Measurements from ENCODE around the gene UBE3B.

The UBE3B gene

GRCh38 chr12:109489016-109489954 is 11.9 kb downstream of the UBE3B start:
- Histone ChIP-seq H2AFZ (ENCODE audit: low read length) (no peak overlapping the region), H3K9me2 (replicated peaks; ENCODE audit: low read depth, low read length) (no peaks in the 10 kb centered on the region), H4K20me1 (ENCODE audit: insufficient read depth, low read length, poor library complexity, severe bottlenecking) (no peaks in the 10 kb centered on the region), H3K4me3 (ENCODE audit: low read length, poor library complexity, severe bottlenecking) (no peak overlapping the region), H3K27me3 (ENCODE audit: insufficient read depth, low read length, poor library complexity, severe bottlenecking) (no peaks in the 10 kb centered on the region), H3K4me2 (ENCODE audit: low read depth, low read length, poor library complexity, severe bottlenecking) (no peak overlapping the region), H3K9ac (ENCODE audit: low read depth, low read length, poor library complexity, severe bottlenecking) (no peak overlapping the region), H3K4me1 (ENCODE audit: insufficient read depth, low read length, poor library complexity, severe bottlenecking) (no peaks in the 10 kb centered on the region), H3F3A (ENCODE audit: low read depth) (no peaks in the 10 kb centered on the region), H3K9me3 (ENCODE audit: insufficient read depth, low read depth, low read length) (no peaks in the 10 kb centered on the region), H3K79me2 (ENCODE audit: insufficient read depth, low read length) (no peaks in the 10 kb centered on the region), H3K36me3 (ENCODE audit: insufficient read depth, low read length) (peaks cover 44% of the 10 kb centered on the region; the same call in 1 of the 2 replicates)
- no peak for TF ChIP-seq CTCF (conservative IDR thresholded peaks at IDR 0.05; ENCODE audit: low read length)
- no peak for TF ChIP-seq EZH2phosphoT487 (IDR thresholded peaks at IDR 0.05; ENCODE audit: borderline replicate concordance)

GRCh38 chr12:109489955-109490565 is 12.6 kb downstream of the UBE3B start:
- Histone ChIP-seq H4K20me1 (ENCODE audit: insufficient read depth, low read length, poor library complexity, severe bottlenecking) (no peaks in the 10 kb centered on the region), H3K4me1 (ENCODE audit: insufficient read depth, low read length, poor library complexity, severe bottlenecking) (no peaks in the 10 kb centered on the region), H3K36me3 (ENCODE audit: insufficient read depth, low read length) (peaks cover 44% of the 10 kb centered on the region; the same call in 1 of the 2 replicates), H3K27me3 (ENCODE audit: insufficient read depth, low read length, poor library complexity, severe bottlenecking) (no peaks in the 10 kb centered on the region), H3K4me2 (ENCODE audit: low read depth, low read length, poor library complexity, severe bottlenecking) (no peak overlapping the region), H3K9ac (ENCODE audit: low read depth, low read length, poor library complexity, severe bottlenecking) (no peak overlapping the region), H3K9me2 (replicated peaks; ENCODE audit: low read depth, low read length) (no peaks in the 10 kb centered on the region), H3K79me2 (ENCODE audit: insufficient read depth, low read length) (no peaks in the 10 kb centered on the region), H3K9me3 (ENCODE audit: insufficient read depth, low read depth, low read length) (no peaks in the 10 kb centered on the region), H3F3A (ENCODE audit: low read depth) (no peaks in the 10 kb centered on the region), H2AFZ (ENCODE audit: low read length) (no peak overlapping the region), H3K4me3 (ENCODE audit: low read length, poor library complexity, severe bottlenecking) (no peak overlapping the region)
- TF ChIP-seq EZH2phosphoT487 (IDR thresholded peaks at IDR 0.05; ENCODE audit: borderline replicate concordance) (no peak), CTCF (conservative IDR thresholded peaks at IDR 0.05; ENCODE audit: low read length) (no peak)

GRCh38 chr12:109491671-109492070 is 14.2 kb downstream of the UBE3B start:
- Histone ChIP-seq H3K79me2 (ENCODE audit: insufficient read depth, low read length) (no peaks in the 10 kb centered on the region), H2AFZ (ENCODE audit: low read length) (no peak overlapping the region), H3K36me3 (ENCODE audit: insufficient read depth, low read length) (peaks cover 31% of the 10 kb centered on the region; the same call in 1 of the 2 replicates), H3K27me3 (ENCODE audit: insufficient read depth, low read length, poor library complexity, severe bottlenecking) (no peaks in the 10 kb centered on the region), H4K20me1 (ENCODE audit: insufficient read depth, low read length, poor library complexity, severe bottlenecking) (no peaks in the 10 kb centered on the region), H3K9ac (ENCODE audit: low read depth, low read length, poor library complexity, severe bottlenecking) (no peak overlapping the region), H3K4me1 (ENCODE audit: insufficient read depth, low read length, poor library complexity, severe bottlenecking) (no peaks in the 10 kb centered on the region), H3K4me3 (ENCODE audit: low read length, poor library complexity, severe bottlenecking) (no peak overlapping the region), H3K9me3 (ENCODE audit: insufficient read depth, low read depth, low read length) (no peaks in the 10 kb centered on the region), H3F3A (ENCODE audit: low read depth) (no peaks in the 10 kb centered on the region), H3K4me2 (ENCODE audit: low read depth, low read length, poor library complexity, severe bottlenecking) (no peak overlapping the region), H3K9me2 (replicated peaks; ENCODE audit: low read depth, low read length) (no peaks in the 10 kb centered on the region)
- TF ChIP-seq EZH2phosphoT487 (IDR thresholded peaks at IDR 0.05; ENCODE audit: borderline replicate concordance) (no peak), CTCF (conservative IDR thresholded peaks at IDR 0.05; ENCODE audit: low read length) (no peak)
